Stimulated activated CD4-positive, alpha-beta T cell treated with anti-CD3 and anti-CD28 coated beads, Interleukin-4, amount 100 ng/mL, for 4 hours (primary cell): ENCODE measurements around the gene HBD.
"Not testable (repeated sequence)": the region's sequence is repeated elsewhere in the genome, so short reads cannot be mapped to it uniquely, and the experiment has no call there.

Source experiments
- DNase-seq, 2 experiments: peaks; one replicate each; pipeline ENCODE4 v3.0.0-alpha.2; 2020

Gene HBD

GRCh38 chr11:5234381-5234834 lies at the start of gene HBD:
HBD (minus strand) TSS chr11:5234483; CDS start chr11:5234433, 50 bp downstream.
- no peak for DNase-seq

- DNase-seq: no peak
Measured at GRCh38 chr11:5283882-5284281, 49.6 kb upstream of the HBD start.

GRCh38 chr11:5283086-5283485 lies 48.8 kb upstream of the HBD start:
- DNase-seq: no peak

GRCh38 chr11:5282628-5283027 lies 48.3 kb upstream of the HBD start:
- no peak for DNase-seq

- no peak for DNase-seq
Measured at GRCh38 chr11:5281596-5281995, 47.3 kb upstream of the HBD start.

GRCh38 chr11:5280582-5281102 lies 46.4 kb upstream of the HBD start:
- DNase-seq: peak in 1 of 2 experiments; percentile 3

- no peak for DNase-seq
Measured at GRCh38 chr11:5279471-5280090, 45.3 kb upstream of the HBD start.

- DNase-seq: no peak
Measured at GRCh38 chr11:5277807-5278382, 43.6 kb upstream of the HBD start.

GRCh38 chr11:5276697-5277096 lies 42.4 kb upstream of the HBD start:
- no peak for DNase-seq

- no peak for DNase-seq
Measured at GRCh38 chr11:5275369-5276110, 41.3 kb upstream of the HBD start.

GRCh38 chr11:5274395-5274794 lies 40.1 kb upstream of the HBD start:
- no peak for DNase-seq

GRCh38 chr11:5272395-5273017 lies 38.2 kb upstream of the HBD start:
- no peak for DNase-seq

GRCh38 chr11:5269715-5270147 lies 35.4 kb upstream of the HBD start, which contains the start of gene HBE1:
HBE1 (minus strand) TSS chr11:5269945; CDS start chr11:5269890, 55 bp downstream.
- DNase-seq: no peak

GRCh38 chr11:5267033-5267563 lies 32.8 kb upstream of the HBD start:
- DNase-seq: no peak

GRCh38 chr11:5266609-5267008 lies 32.3 kb upstream of the HBD start:
- no peak for DNase-seq

GRCh38 chr11:5265832-5266231 lies 31.5 kb upstream of the HBD start:
- DNase-seq: no peak

- DNase-seq: no peak
Measured at GRCh38 chr11:5258543-5259262, 24.4 kb upstream of the HBD start.

- no peak for DNase-seq
Measured at GRCh38 chr11:5257296-5257695, 23.0 kb upstream of the HBD start.

- not testable (repeated sequence) for DNase-seq
Measured at GRCh38 chr11:5254646-5255413, 20.5 kb upstream of the HBD start, which contains the start of gene HBG2. HBG2 (minus strand) TSS chr11:5254781; CDS start chr11:5254728, 53 bp downstream.

- not testable (repeated sequence) for DNase-seq
Measured at GRCh38 chr11:5254023-5254422, 19.7 kb upstream of the HBD start.

- DNase-seq: not testable (repeated sequence)
Measured at GRCh38 chr11:5253440-5253839, 19.2 kb upstream of the HBD start.
